ENCODE results near the gene TMEM145. TPM values are rescaled to one million over a fixed set of nuclear protein-coding genes. Genes with fewer than 3 reads are reported as not detected.

The TMEM145 gene
- total RNA-seq, 1 experiment from 2014 or later, result 1.2 TPM

DNA sequence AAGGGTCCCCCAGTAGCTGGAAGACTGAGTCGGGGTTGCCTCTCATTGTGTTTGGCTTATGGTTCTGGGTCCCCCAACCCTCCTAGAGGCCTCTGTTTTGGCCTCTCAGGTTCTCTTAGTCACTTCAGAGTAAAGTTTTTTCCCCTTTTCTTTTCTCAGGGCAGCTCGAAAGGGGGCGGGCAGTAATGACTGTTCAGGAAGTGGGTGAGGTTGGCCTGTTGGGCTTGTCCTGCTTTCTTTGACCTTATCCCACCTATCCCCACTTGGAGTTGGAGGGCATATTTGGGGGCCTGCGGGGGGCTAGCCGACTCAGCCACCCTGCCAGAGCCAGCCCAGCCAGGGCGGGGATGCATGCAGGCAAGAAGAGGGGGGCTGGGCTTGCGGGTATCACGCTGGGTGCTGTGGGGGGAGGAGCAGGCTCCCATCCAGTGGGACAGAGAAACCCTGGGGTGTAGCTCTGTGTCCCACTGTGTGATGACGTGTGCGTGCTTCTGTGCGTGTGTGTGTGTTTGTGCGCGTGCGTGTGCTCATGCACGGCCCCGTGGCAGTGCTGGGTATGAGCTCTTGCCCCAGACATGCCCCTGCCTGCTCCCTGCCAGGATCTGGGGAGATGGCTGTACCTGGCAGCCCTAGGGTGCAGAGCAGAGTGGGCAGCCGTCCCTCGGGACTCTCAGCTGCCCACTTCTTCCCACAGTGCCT is 42.6 kb upstream of the TMEM145 start:
- peak; percentile 56 to 59 for DNase-seq
- Histone ChIP-seq H3K9me3 (ENCODE audit: insufficient read depth, low read depth) (no peaks in the 10 kb centered on the region), H3K4me2 (peak overlapping the region; percentile 98), H3K4me3 (peak overlapping the region; percentile 57; the same call in 1 of the 2 replicates), H3K27me3 (ENCODE audit: insufficient read depth, low read depth) (no peaks in the 10 kb centered on the region), H3K27ac (peak overlapping the region; percentile 46; the same call in 1 of the 2 replicates), H3K4me1 (replicated peaks; ENCODE audit: insufficient read depth) (peaks cover 20% of the 10 kb centered on the region), H3K79me2 (ENCODE audit: low read depth) (peaks cover 19% of the 10 kb centered on the region), H3K9me2 (ENCODE audit: insufficient read depth) (no peaks in the 10 kb centered on the region), H3F3A (ENCODE audit: insufficient read depth, low read depth) (no peaks in the 10 kb centered on the region; the same call in 1 of the 2 replicates), H4K20me1 (ENCODE audit: insufficient read depth) (no peaks in the 10 kb centered on the region; the same call in 1 of the 2 replicates), H2AFZ (no peak overlapping the region), H3K36me3 (ENCODE audit: low read depth) (no peaks in the 10 kb centered on the region)
- ChIA-PET POLR2A (ENCODE audit: unreplicated experiment) (interaction anchor here (0.6 to 1.4 kb wide), 2 partner anchors 9 to 28 kb away, joined by 3 to 7 read pairs; partner anchors contain the start of gene GSK3A), CTCF (interaction anchor here (0.5 kb wide), 1 partner anchor 12 kb away, joined by 13 read pairs; no protein-coding TSS in a partner anchor)
- intact Hi-C loops (cut with micrococcal nuclease; ENCODE audit: unreplicated experiment), result no loop called here
- TF ChIP-seq, protein P1, sequence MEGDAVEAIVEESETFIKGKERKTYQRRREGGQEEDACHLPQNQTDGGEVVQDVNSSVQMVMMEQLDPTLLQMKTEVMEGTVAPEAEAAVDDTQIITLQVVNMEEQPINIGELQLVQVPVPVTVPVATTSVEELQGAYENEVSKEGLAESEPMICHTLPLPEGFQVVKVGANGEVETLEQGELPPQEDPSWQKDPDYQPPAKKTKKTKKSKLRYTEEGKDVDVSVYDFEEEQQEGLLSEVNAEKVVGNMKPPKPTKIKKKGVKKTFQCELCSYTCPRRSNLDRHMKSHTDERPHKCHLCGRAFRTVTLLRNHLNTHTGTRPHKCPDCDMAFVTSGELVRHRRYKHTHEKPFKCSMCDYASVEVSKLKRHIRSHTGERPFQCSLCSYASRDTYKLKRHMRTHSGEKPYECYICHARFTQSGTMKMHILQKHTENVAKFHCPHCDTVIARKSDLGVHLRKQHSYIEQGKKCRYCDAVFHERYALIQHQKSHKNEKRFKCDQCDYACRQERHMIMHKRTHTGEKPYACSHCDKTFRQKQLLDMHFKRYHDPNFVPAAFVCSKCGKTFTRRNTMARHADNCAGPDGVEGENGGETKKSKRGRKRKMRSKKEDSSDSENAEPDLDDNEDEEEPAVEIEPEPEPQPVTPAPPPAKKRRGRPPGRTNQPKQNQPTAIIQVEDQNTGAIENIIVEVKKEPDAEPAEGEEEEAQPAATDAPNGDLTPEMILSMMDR (conservative IDR thresholded peaks at IDR 0.05), result no peak
- no peak for TF ChIP-seq EZH2 (IDR thresholded peaks at IDR 0.05; ENCODE audit: low read depth)
- no TSS peak for BruUV-seq (replicated peaks)

DNA sequence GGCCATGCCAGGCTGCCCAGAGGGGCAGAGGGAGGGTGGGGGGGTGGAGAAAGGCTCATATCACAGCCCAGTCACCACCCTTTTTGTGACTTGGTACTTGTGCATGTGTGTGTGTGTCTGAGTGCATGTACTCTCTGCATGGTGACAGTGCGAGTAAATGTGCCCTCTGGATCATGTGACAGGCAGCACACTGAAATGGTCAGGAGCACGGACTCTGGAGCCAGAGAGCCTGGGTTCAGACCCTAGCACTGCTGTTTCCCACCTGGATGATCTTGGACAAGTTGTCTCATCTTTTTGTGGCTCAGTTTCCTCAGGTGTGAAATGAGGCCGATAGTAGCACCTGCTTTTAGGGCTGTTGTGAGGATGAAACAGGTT is 42.1 kb upstream of the TMEM145 start:
- Histone ChIP-seq H3K9me3 (ENCODE audit: insufficient read depth, low read depth) (no peaks in the 10 kb centered on the region), H3K4me2 (0 out of 2 replicates have a peak overlapping the region, but pooled peaks have one; percentile 98), H3F3A (ENCODE audit: insufficient read depth, low read depth) (no peaks in the 10 kb centered on the region; the same call in 1 of the 2 replicates), H3K9me2 (ENCODE audit: insufficient read depth) (no peaks in the 10 kb centered on the region), H3K79me2 (ENCODE audit: low read depth) (peaks cover 19% of the 10 kb centered on the region), H3K4me1 (replicated peaks; ENCODE audit: insufficient read depth) (peaks cover 20% of the 10 kb centered on the region), H4K20me1 (ENCODE audit: insufficient read depth) (no peaks in the 10 kb centered on the region; the same call in 1 of the 2 replicates), H3K27me3 (ENCODE audit: insufficient read depth, low read depth) (no peaks in the 10 kb centered on the region), H2AFZ (no peak overlapping the region), H3K27ac (no peak overlapping the region), H3K4me3 (no peak overlapping the region), H3K36me3 (ENCODE audit: low read depth) (no peaks in the 10 kb centered on the region)
- DNase-seq, result no peak
- intact Hi-C loops (cut with micrococcal nuclease; ENCODE audit: unreplicated experiment), result no loop called here
- TF ChIP-seq, protein P1 (conservative IDR thresholded peaks at IDR 0.05), result no peak
- TF ChIP-seq EZH2 (IDR thresholded peaks at IDR 0.05; ENCODE audit: low read depth), result no peak
- CTCF ChIA-PET, result no interaction called here
- POLR2A ChIA-PET (ENCODE audit: unreplicated experiment), result interaction anchor here (1.4 kb wide), 1 partner anchor 28 kb away, joined by 7 read pairs; the partner anchor contains the start of gene GSK3A
- BruUV-seq (replicated peaks), result no TSS peak

DNA sequence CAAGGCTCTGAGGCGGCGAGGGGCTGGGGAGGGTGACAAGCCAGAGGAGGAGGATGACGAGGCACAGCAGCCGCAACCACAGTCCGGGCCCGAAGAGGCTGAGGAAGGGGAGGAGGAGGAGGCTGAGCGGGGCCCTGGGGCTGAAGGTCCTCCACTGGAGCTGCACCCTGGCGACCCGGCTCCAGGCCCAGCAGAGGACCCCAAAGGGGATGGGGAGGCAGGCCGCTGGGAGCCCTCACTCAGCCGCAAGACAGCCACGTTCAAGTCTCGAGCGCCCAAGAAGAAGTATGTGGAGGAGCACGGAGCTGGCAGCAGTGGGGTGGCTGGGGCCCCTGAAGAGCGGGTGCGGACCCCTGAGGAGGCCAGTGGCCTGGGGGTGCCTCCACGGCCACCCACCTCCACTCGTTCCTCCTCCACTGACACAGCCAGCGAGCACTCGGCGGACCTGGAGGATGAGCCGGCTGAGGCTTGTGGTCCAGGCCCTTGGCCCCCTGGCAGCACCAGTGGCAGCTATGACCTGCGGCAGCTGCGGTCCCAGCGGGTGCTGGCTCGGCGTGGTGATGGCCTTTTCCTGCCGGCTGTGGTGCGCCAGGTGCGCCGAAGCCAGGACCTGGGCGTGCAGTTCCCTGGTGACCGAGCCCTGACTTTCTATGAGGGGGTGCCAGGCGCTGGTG is 41.1 kb upstream of the TMEM145 start:
- H3K9me2 ChIP-seq (ENCODE audit: insufficient read depth), result no peaks in the 10 kb centered on the region
- no peak overlapping the region for H3K4me2 ChIP-seq
- H3K27me3 ChIP-seq (ENCODE audit: insufficient read depth, low read depth), result no peaks in the 10 kb centered on the region
- ChIA-PET CTCF (no interaction called here), POLR2A (ENCODE audit: unreplicated experiment) (no interaction called here)
- TF ChIP-seq, protein P1 (conservative IDR thresholded peaks at IDR 0.05), result no peak
- no peak for TF ChIP-seq EZH2 (IDR thresholded peaks at IDR 0.05; ENCODE audit: low read depth)
- no peaks in the 10 kb centered on the region; the same call in 1 of the 2 replicates for H3K36me3 ChIP-seq (ENCODE audit: low read depth)
- H3K4me1 ChIP-seq (replicated peaks; ENCODE audit: insufficient read depth), result peaks cover 20% of the 10 kb centered on the region
- H4K20me1 ChIP-seq (ENCODE audit: insufficient read depth), result no peaks in the 10 kb centered on the region; the same call in 1 of the 2 replicates
- H3F3A ChIP-seq (ENCODE audit: insufficient read depth, low read depth), result no peaks in the 10 kb centered on the region; the same call in 1 of the 2 replicates
- no peak for DNase-seq
- H3K4me3 ChIP-seq, result no peak overlapping the region
- H3K79me2 ChIP-seq (ENCODE audit: low read depth), result peaks cover 19% of the 10 kb centered on the region
- no peaks in the 10 kb centered on the region for H3K9me3 ChIP-seq (ENCODE audit: insufficient read depth, low read depth)
- no peak overlapping the region for H3K27ac ChIP-seq
- intact Hi-C loops (cut with micrococcal nuclease; ENCODE audit: unreplicated experiment), result no loop called here
- BruUV-seq (replicated peaks), result no TSS peak
- no peak overlapping the region for H2AFZ ChIP-seq

Data from PC-9 (cell line).